Neural cell (in vitro differentiated cells): ENCODE results near the gene TCF4. TPM values are rescaled to one million over a fixed set of nuclear protein-coding genes. Genes with fewer than 3 reads are reported as not detected.

Source experiments
- H2AFZ ChIP-seq: fragments of 200-600, 300-800 bp; sonication (generic), shearing (Covaris generic); 2 replicates; pipeline ENCODE4 v1.6.0; 2014; ENCODE audit warnings: low read depth, mild to moderate bottlenecking, antibody characterized with exemption, low read length, moderate library complexity
- H3F3A ChIP-seq: fragments of 200-600 bp; shearing (Covaris generic); 2 replicates; pipeline ENCODE4 v1.6.1; 2016; ENCODE audit warnings: mild to moderate bottlenecking, moderate library complexity, mixed read lengths, antibody characterized with exemption, low read length; ENCODE audit not compliant: insufficient read depth, poor library complexity, severe bottlenecking
- H3K27ac ChIP-seq: fragments of 200-600, 300-800 bp; sonication (generic), shearing (Covaris generic); 2 replicates; pipeline ENCODE4 v1.5.1; 2014; ENCODE audit warnings: mild to moderate bottlenecking, low read length, moderate library complexity
- H3K27me3 ChIP-seq: fragments of 300-800, 200-600 bp; sonication (generic), shearing (Covaris generic); 2 replicates; pipeline ENCODE4 v1.6.0; 2014; ENCODE audit warnings: mild to moderate bottlenecking, low read depth, low read length, moderate library complexity; ENCODE audit not compliant: insufficient read depth
- H3K36me3 ChIP-seq: fragments of 300-800, 200-600 bp; sonication (generic), shearing (Covaris generic); 2 replicates; pipeline ENCODE4 v1.5.1; 2014; ENCODE audit warnings: mild to moderate bottlenecking, antibody characterized with exemption, low read length, moderate library complexity; ENCODE audit not compliant: insufficient read depth
- H3K4me2 ChIP-seq: fragments of 300-800, 200-600 bp; sonication (generic), shearing (Covaris generic); 2 replicates; pipeline ENCODE4 v1.6.0; 2014; ENCODE audit warnings: mild to moderate bottlenecking, low read length
- H3K4me3 ChIP-seq: fragments of 300-800, 200-600 bp; sonication (generic), shearing (Covaris generic); 2 replicates; pipeline ENCODE4 v1.5.1; 2014; ENCODE audit warnings: mild to moderate bottlenecking, low read length, moderate library complexity
- H3K79me2 ChIP-seq: fragments of 200-600 bp; shearing (Covaris generic); replicated peaks from 2 replicates; pipeline ENCODE4 v1.6.0; 2014; ENCODE audit warnings: mild to moderate bottlenecking, low read length, moderate library complexity; ENCODE audit not compliant: insufficient read depth
- H3K9ac ChIP-seq: fragments of 300-800, 200-600 bp; sonication (generic), shearing (Covaris generic); 2 replicates; pipeline ENCODE4 v1.6.1; 2016; ENCODE audit warnings: mild to moderate bottlenecking, low read length, mixed read lengths
- H3K9me2 ChIP-seq: fragments of 200-600 bp; shearing (Covaris generic); 2 replicates; pipeline ENCODE4 v1.6.1; 2016; ENCODE audit warnings: mild to moderate bottlenecking, low read length, mixed read lengths; ENCODE audit not compliant: insufficient read depth
- H3K9me3 ChIP-seq: fragments of 200-600, 300-800 bp; sonication (generic), shearing (Covaris generic); 2 replicates; pipeline ENCODE4 v1.6.1; 2016; ENCODE audit warnings: mild to moderate bottlenecking, mixed run types, low read length, moderate library complexity, mixed read lengths
- H4K20me1 ChIP-seq: fragments of 200-600 bp; shearing (Covaris generic); 2 replicates; pipeline ENCODE4 v1.6.1; 2016; ENCODE audit warnings: mild to moderate bottlenecking, mixed run types; ENCODE audit not compliant: insufficient read depth
- CTCF ChIP-seq: fragments of 450-650 bp; IDR thresholded peaks from 2 replicates; pipeline ENCODE4 v1.5.1; 2014; ENCODE audit warnings: antibody characterized with exemption, mild to moderate bottlenecking, moderate library complexity; ENCODE audit not compliant: poor library complexity, severe bottlenecking
- EP300 ChIP-seq: fragments of 450-650 bp; conservative IDR thresholded peaks from 2 replicates; pipeline ENCODE4 v1.6.1; 2014; ENCODE audit warnings: antibody characterized with exemption, mild to moderate bottlenecking, moderate library complexity; ENCODE audit not compliant: poor library complexity, severe bottlenecking
- EZH2 ChIP-seq: fragments of 200-600, 300-800 bp; shearing (Covaris generic), sonication (generic); IDR thresholded peaks from 2 replicates; pipeline ENCODE4 v1.6.1; 2014; ENCODE audit warnings: antibody characterized with exemption, low read length, borderline replicate concordance, mild to moderate bottlenecking; ENCODE audit not compliant: insufficient read depth, poor library complexity, severe bottlenecking
- MXI1 ChIP-seq: fragments of 450-650 bp; conservative IDR thresholded peaks from 2 replicates; pipeline ENCODE4 v1.6.1; 2014; ENCODE audit warnings: antibody characterized with exemption, mild to moderate bottlenecking; ENCODE audit not compliant: poor library complexity, severe bottlenecking
- POLR2AphosphoS5 ChIP-seq: IDR thresholded peaks from 2 replicates; pipeline ENCODE4 v1.6.1; 2012
- RAD21 ChIP-seq: fragments of 450-650 bp; conservative IDR thresholded peaks from 2 replicates; pipeline ENCODE4 v1.6.1; 2014; ENCODE audit warnings: antibody characterized with exemption, mild to moderate bottlenecking, moderate library complexity
- REST ChIP-seq: IDR thresholded peaks from 2 replicates; pipeline ENCODE4 v1.6.1; 2012; ENCODE audit warnings: borderline replicate concordance
- SMC3 ChIP-seq: fragments of 450-650 bp; conservative IDR thresholded peaks from 2 replicates; pipeline ENCODE4 v1.6.1; 2014; ENCODE audit warnings: antibody characterized with exemption, mild to moderate bottlenecking, moderate library complexity; ENCODE audit not compliant: poor library complexity
- TAF1 ChIP-seq: IDR thresholded peaks from 2 replicates; pipeline ENCODE4 v1.6.1; 2012; ENCODE audit warnings: low read depth
- polyA plus RNA-seq: library from polyadenylated mRNA; depleted of rRNA; stranded (reverse); fragments of >200 nt; gene quantifications from 2 replicates; pipeline ENCODE4 v1.2.3, GENCODE V29; 2014

The TCF4 gene
- polyA plus RNA-seq, 1 donor from 2014 or later = 7.0 TPM

- TF ChIP-seq RAD21 (no peak), POLR2AphosphoS5 (no peak), EZH2 (no peak), SMC3 (no peak), MXI1 (no peak), TAF1 (no peak), EP300 (no peak), CTCF (no peak), REST (no peak)
- H3K36me3 ChIP-seq = no peaks in the 10 kb centered on the region
- H3K9me3 ChIP-seq = no peaks in the 10 kb centered on the region
- H3K9me2 ChIP-seq = no peaks in the 10 kb centered on the region
- H3F3A ChIP-seq = no peaks in the 10 kb centered on the region
- H3K9ac ChIP-seq = no peak overlapping the region
- no peaks in the 10 kb centered on the region for H3K27me3 ChIP-seq
- peaks cover 3% of the 10 kb centered on the region for H3K79me2 ChIP-seq
- H3K27ac ChIP-seq = no peak overlapping the region
- no peaks in the 10 kb centered on the region for H4K20me1 ChIP-seq
- no peak overlapping the region for H3K4me2 ChIP-seq
- H2AFZ ChIP-seq = no peak overlapping the region
- H3K4me3 ChIP-seq = no peak overlapping the region
Observed at GRCh38 chr18:55284614-55285013, 303.4 kb downstream of the TCF4 start.

DNA sequence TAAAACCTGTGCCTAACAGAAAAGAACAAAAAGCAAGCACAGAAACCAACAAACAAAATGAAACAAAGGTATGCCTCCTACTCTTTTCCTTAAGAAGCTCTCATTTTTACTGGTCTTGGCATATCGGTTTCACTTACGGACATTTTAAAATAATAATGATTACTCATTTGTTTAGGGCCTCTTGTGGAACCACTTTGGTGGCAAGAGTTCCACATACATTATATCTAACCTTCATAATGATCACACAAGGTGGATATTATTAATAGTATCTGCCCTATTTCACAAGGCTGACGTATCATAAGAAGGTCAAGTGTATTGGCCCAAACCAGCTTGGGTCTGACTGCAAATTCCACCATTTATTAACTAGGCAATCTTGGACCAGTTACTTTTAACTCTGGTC, 304.7 kb downstream of the TCF4 start:
- H3K4me2 ChIP-seq = no peak overlapping the region
- peaks cover 2% of the 10 kb centered on the region for H3K79me2 ChIP-seq
- H3K9ac ChIP-seq = no peak overlapping the region
- no peaks in the 10 kb centered on the region for H4K20me1 ChIP-seq
- no peaks in the 10 kb centered on the region for H3K36me3 ChIP-seq
- H3F3A ChIP-seq = no peaks in the 10 kb centered on the region
- no peaks in the 10 kb centered on the region for H3K9me3 ChIP-seq
- TF ChIP-seq EP300 (no peak), SMC3 (no peak), REST (no peak), POLR2AphosphoS5 (no peak), RAD21 (no peak)
- H3K4me3 ChIP-seq = no peak overlapping the region
- H3K27me3 ChIP-seq = no peaks in the 10 kb centered on the region
- no peak overlapping the region for H2AFZ ChIP-seq
- H3K9me2 ChIP-seq = no peaks in the 10 kb centered on the region
- no peak overlapping the region for H3K27ac ChIP-seq
